ENCODE results near the gene KIAA0040.
"Not testable (repeated sequence)": the region's sequence is repeated elsewhere in the genome, so short reads cannot be mapped to it uniquely, and the experiment has no call there.

KIAA0040 gene

GRCh38 chr1:175128523-175128922 lies 64.1 kb downstream of the KIAA0040 start:
- no peaks in the 10 kb centered on the region for H3K4me1 Mint-ChIP-seq (ENCODE audit: low read depth)
- H3K36me3 Mint-ChIP-seq (ENCODE audit: low read depth): no peaks in the 10 kb centered on the region
- no peak overlapping the region for H3K27ac Mint-ChIP-seq
- no peak overlapping the region for H3K4me3 Mint-ChIP-seq
- H3K27me3 Mint-ChIP-seq: no peaks in the 10 kb centered on the region
- H3K9me3 Mint-ChIP-seq: no peaks in the 10 kb centered on the region

GRCh38 chr1:175127565-175127964 lies 65.0 kb downstream of the KIAA0040 start:
- Mint-ChIP-seq H3K36me3 (ENCODE audit: low read depth) (no peaks in the 10 kb centered on the region), H3K9me3 (no peaks in the 10 kb centered on the region), H3K27ac (no peak overlapping the region), H3K4me3 (no peak overlapping the region), H3K27me3 (no peaks in the 10 kb centered on the region), H3K4me1 (ENCODE audit: low read depth) (no peaks in the 10 kb centered on the region)

- H3K27me3 Mint-ChIP-seq: no peaks in the 10 kb centered on the region
- no peak overlapping the region for H3K27ac Mint-ChIP-seq
- no peaks in the 10 kb centered on the region for H3K36me3 Mint-ChIP-seq (ENCODE audit: low read depth)
Observed at GRCh38 chr1:175126347-175126746, 66.2 kb downstream of the KIAA0040 start.

GRCh38 chr1:175124861-175125260 lies 67.7 kb downstream of the KIAA0040 start:
- H3K27ac Mint-ChIP-seq: no peak overlapping the region
- no peaks in the 10 kb centered on the region for H3K27me3 Mint-ChIP-seq

More at GRCh38 chr1:175126347-175126746, 66.2 kb downstream of the KIAA0040 start:
- Mint-ChIP-seq H3K4me3 (no peak overlapping the region), H3K9me3 (no peaks in the 10 kb centered on the region), H3K4me1 (ENCODE audit: low read depth) (no peaks in the 10 kb centered on the region)

GRCh38 chr1:175120511-175120910 lies 72.1 kb downstream of the KIAA0040 start:
- Mint-ChIP-seq H3K4me3 (no peak overlapping the region), H3K4me1 (ENCODE audit: low read depth) (no peaks in the 10 kb centered on the region), H3K9me3 (no peaks in the 10 kb centered on the region), H3K27me3 (no peaks in the 10 kb centered on the region), H3K27ac (no peak overlapping the region), H3K36me3 (ENCODE audit: low read depth) (no peaks in the 10 kb centered on the region)

More at GRCh38 chr1:175124861-175125260, 67.7 kb downstream of the KIAA0040 start:
- Mint-ChIP-seq H3K4me1 (ENCODE audit: low read depth) (no peaks in the 10 kb centered on the region), H3K9me3 (no peaks in the 10 kb centered on the region), H3K4me3 (no peak overlapping the region), H3K36me3 (ENCODE audit: low read depth) (no peaks in the 10 kb centered on the region)

- Mint-ChIP-seq H3K9me3 (peaks cover 4% of the 10 kb centered on the region), H3K4me3 (no peak overlapping the region), H3K36me3 (ENCODE audit: low read depth) (no peaks in the 10 kb centered on the region), H3K4me1 (ENCODE audit: low read depth) (no peaks in the 10 kb centered on the region), H3K27ac (no peak overlapping the region), H3K27me3 (peaks cover 4% of the 10 kb centered on the region)
Observed at GRCh38 chr1:175118375-175119367, 73.9 kb downstream of the KIAA0040 start.

- Mint-ChIP-seq H3K27me3 (peaks cover 11% of the 10 kb centered on the region), H3K27ac (no peak overlapping the region), H3K9me3 (peaks cover 13% of the 10 kb centered on the region), H3K4me1 (ENCODE audit: low read depth) (no peaks in the 10 kb centered on the region), H3K36me3 (ENCODE audit: low read depth) (no peaks in the 10 kb centered on the region), H3K4me3 (no peak overlapping the region)
Observed at GRCh38 chr1:175116903-175117302, 75.7 kb downstream of the KIAA0040 start.

- no peaks in the 10 kb centered on the region for H3K4me1 Mint-ChIP-seq (ENCODE audit: low read depth)
- no peak overlapping the region for H3K27ac Mint-ChIP-seq
Observed at GRCh38 chr1:175116210-175116798, 76.3 kb downstream of the KIAA0040 start.

GRCh38 chr1:175114996-175115395 lies 77.6 kb downstream of the KIAA0040 start:
- H3K4me3 Mint-ChIP-seq: no peak overlapping the region
- peaks cover 18% of the 10 kb centered on the region for H3K9me3 Mint-ChIP-seq

More at GRCh38 chr1:175116210-175116798, 76.3 kb downstream of the KIAA0040 start:
- Mint-ChIP-seq H3K4me3 (no peak overlapping the region), H3K27me3 (peaks cover 11% of the 10 kb centered on the region), H3K36me3 (ENCODE audit: low read depth) (no peaks in the 10 kb centered on the region), H3K9me3 (peaks cover 18% of the 10 kb centered on the region)

GRCh38 chr1:175108331-175108820 lies 84.2 kb downstream of the KIAA0040 start:
- not testable (repeated sequence) for H3K36me3 Mint-ChIP-seq (ENCODE audit: low read depth); H3K4me3 Mint-ChIP-seq; H3K27ac Mint-ChIP-seq; H3K27me3 Mint-ChIP-seq; H3K4me1 Mint-ChIP-seq (ENCODE audit: low read depth)
- peaks cover 11% of the 10 kb centered on the region for H3K9me3 Mint-ChIP-seq

More at GRCh38 chr1:175114996-175115395, 77.6 kb downstream of the KIAA0040 start:
- H3K27ac Mint-ChIP-seq: no peak overlapping the region
- peaks cover 11% of the 10 kb centered on the region for H3K27me3 Mint-ChIP-seq
- H3K36me3 Mint-ChIP-seq (ENCODE audit: low read depth): no peaks in the 10 kb centered on the region
- no peaks in the 10 kb centered on the region for H3K4me1 Mint-ChIP-seq (ENCODE audit: low read depth)

All from stimulated activated naive CD8-positive, alpha-beta T cell treated with anti-CD3 and anti-CD28 coated beads, Interleukin-15, Interleukin-2, amounts not matched to agents 100 ng/mL and 50 ng/mL, for 24 hours (primary cell).